GM23338 (cell line): ENCODE data around the gene PTPN18. TPM values are rescaled to one million over a fixed set of nuclear protein-coding genes. Genes with fewer than 3 reads are reported as not detected.

Source experiments
- ATAC-seq: fragments of 200-7000 bp; cut with Tn5 transposase; 3 replicates; pipeline ENCODE4 v1.9.1; 2020
- DNase-seq: peaks from one replicate; pipeline ENCODE4 v3.0.0-alpha.2; 2015; ENCODE audit warnings: low spot score
- H2AFZ ChIP-seq: fragments of 200-600 bp; sonication (generic); 2 replicates; pipeline ENCODE4 v1.8.0; 2016; ENCODE audit warnings: antibody characterized with exemption, mild to moderate bottlenecking, moderate library complexity
- H3F3A ChIP-seq: fragments of 200-600 bp; sonication (generic); replicated peaks from 2 replicates; pipeline ENCODE4 v1.8.0; 2017; ENCODE audit warnings: antibody characterized with exemption, mixed run types, low read depth
- H3K27ac ChIP-seq: fragments of 200-600 bp; sonication (generic); 2 replicates; pipeline ENCODE4 v1.6.1; 2016; ENCODE audit warnings: low read depth
- H3K27me3 ChIP-seq: fragments of 200-600 bp; sonication (generic); 2 replicates; pipeline ENCODE4 v1.8.0; 2016; ENCODE audit warnings: mild to moderate bottlenecking, mixed run types, moderate library complexity; ENCODE audit not compliant: insufficient read depth
- H3K36me3 ChIP-seq: fragments of 200-600 bp; sonication (generic); 2 replicates; pipeline ENCODE4 v1.8.0; 2016; ENCODE audit warnings: mild to moderate bottlenecking; ENCODE audit not compliant: insufficient read depth
- H3K4me1 ChIP-seq: fragments of 200-600 bp; sonication (generic); 2 replicates; pipeline ENCODE4 v1.8.0; 2016; ENCODE audit warnings: mild to moderate bottlenecking, moderate library complexity; ENCODE audit not compliant: insufficient read depth
- H3K4me2 ChIP-seq: fragments of 200-600 bp; sonication (generic); 2 replicates; pipeline ENCODE4 v1.7.1; 2017; ENCODE audit warnings: mixed run types
- H3K4me3 ChIP-seq: fragments of 200-600 bp; sonication (generic); 2 replicates; pipeline ENCODE4 v1.6.1; 2016; ENCODE audit warnings: mixed run types
- H3K79me2 ChIP-seq: fragments of 200-600 bp; sonication (generic); replicated peaks from 2 replicates; pipeline ENCODE4 v1.8.0; 2017; ENCODE audit warnings: mild to moderate bottlenecking; ENCODE audit not compliant: insufficient read depth
- H3K9me2 ChIP-seq: fragments of 200-600 bp; sonication (generic); 2 replicates; pipeline ENCODE4 v1.8.0; 2017; ENCODE audit not compliant: insufficient read depth
- H4K20me1 ChIP-seq: fragments of 200-600 bp; sonication (generic); replicated peaks from 2 replicates; pipeline ENCODE4 v1.8.0; 2017; ENCODE audit warnings: mild to moderate bottlenecking; ENCODE audit not compliant: insufficient read depth
- H3K27ac Mint-ChIP-seq: 2 replicates; pipeline ENCODE4 v1.8.0; 2020; ENCODE audit warnings: inconsistent platforms, mild to moderate bottlenecking, moderate library complexity, mixed read lengths
- H3K27me3 Mint-ChIP-seq: 3 replicates; pipeline ENCODE4 v1.8.0; 2022; ENCODE audit warnings: low read depth, mild to moderate bottlenecking, moderate library complexity, mixed read lengths, inconsistent platforms; ENCODE audit not compliant: insufficient read depth, poor library complexity
- H3K36me3 Mint-ChIP-seq: 3 replicates; pipeline ENCODE4 v1.8.0; 2021; ENCODE audit warnings: low read depth, mild to moderate bottlenecking, inconsistent platforms, moderate library complexity, mixed read lengths
- H3K4me1 Mint-ChIP-seq: 3 replicates; pipeline ENCODE4 v1.8.0; 2020; ENCODE audit warnings: mild to moderate bottlenecking, inconsistent platforms, mixed read lengths
- H3K4me3 Mint-ChIP-seq: 3 replicates; pipeline ENCODE4 v1.8.0; 2021; ENCODE audit warnings: moderate library complexity, mild to moderate bottlenecking, inconsistent platforms, mixed read lengths
- H3K9me3 Mint-ChIP-seq: 3 replicates; pipeline ENCODE4 v1.8.0; 2020; ENCODE audit warnings: moderate library complexity, mild to moderate bottlenecking, inconsistent platforms, mixed read lengths
- CREB1 ChIP-seq: fragments of 250-450 bp; sonication (Bioruptor Pico); IDR thresholded peaks from 2 replicates; pipeline ENCODE4 v1.5.0; 2020; ENCODE audit warnings: low read depth, mild to moderate bottlenecking, moderate library complexity
- EZH2 ChIP-seq: fragments of 200-600 bp; sonication (generic); IDR thresholded peaks from one replicate; pipeline ENCODE4 v1.8.0; 2017; ENCODE audit warnings: antibody characterized with exemption, mild to moderate bottlenecking, low read depth; ENCODE audit not compliant: unreplicated experiment
- EZH2phosphoT487 ChIP-seq: fragments of 200-600 bp; sonication (generic); IDR thresholded peaks from one replicate; pipeline ENCODE4 v1.8.1; 2018; ENCODE audit warnings: antibody characterized with exemption; ENCODE audit not compliant: unreplicated experiment
- POLR2AphosphoS5 ChIP-seq: IDR thresholded peaks from 2 replicates; pipeline ENCODE4 v1.6.1; 2016; ENCODE audit warnings: antibody characterized with exemption, low read depth
- long read RNA-seq: library from polyadenylated mRNA; unstranded; transcript quantifications from one replicate; pipeline ENCODE4 v2.0.0, GENCODE V29; 2020; ENCODE audit not compliant: unreplicated experiment
- polyA plus RNA-seq: library from polyadenylated mRNA; unstranded; fragments of >200 nt; fragmentation: Nextera tagmentation; extraction: Ambion mirVana; gene quantifications from 2 replicates; pipeline ENCODE4 v1.2.1, GENCODE V29; 2016
- total RNA-seq: library from RNA; depleted of rRNA; stranded (reverse); fragments of >200 nt; shearing (Covaris generic); gene quantifications from 2 replicates; pipeline ENCODE4 v1.2.3, GENCODE V29; 2014; rRNA removed
- TF ChIP-seq, protein P1 (sequence below), 2 experiments: fragments of 200-600 bp in 1 of 2; sonication (generic) in 1 of 2; conservative IDR thresholded peaks; 2 replicates each; pipeline versions ENCODE4 v1.5.1 to v1.6.1; 2016 to 2017; ENCODE audit warnings: antibody characterized with exemption in 2 of 2, low read depth in 2 of 2, mild to moderate bottlenecking in 2 of 2, moderate library complexity in 1 of 2
- TF ChIP-seq, protein P2 (sequence below): IDR thresholded peaks from one replicate; pipeline ENCODE4 v1.6.1; 2018; ENCODE audit warnings: antibody characterized with exemption; ENCODE audit not compliant: unreplicated experiment

The PTPN18 gene, protein sequence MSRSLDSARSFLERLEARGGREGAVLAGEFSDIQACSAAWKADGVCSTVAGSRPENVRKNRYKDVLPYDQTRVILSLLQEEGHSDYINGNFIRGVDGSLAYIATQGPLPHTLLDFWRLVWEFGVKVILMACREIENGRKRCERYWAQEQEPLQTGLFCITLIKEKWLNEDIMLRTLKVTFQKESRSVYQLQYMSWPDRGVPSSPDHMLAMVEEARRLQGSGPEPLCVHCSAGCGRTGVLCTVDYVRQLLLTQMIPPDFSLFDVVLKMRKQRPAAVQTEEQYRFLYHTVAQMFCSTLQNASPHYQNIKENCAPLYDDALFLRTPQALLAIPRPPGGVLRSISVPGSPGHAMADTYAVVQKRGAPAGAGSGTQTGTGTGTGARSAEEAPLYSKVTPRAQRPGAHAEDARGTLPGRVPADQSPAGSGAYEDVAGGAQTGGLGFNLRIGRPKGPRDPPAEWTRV
- total RNA-seq (9.8 and 10.9 TPM in 2 replicates), polyA plus RNA-seq (8.7 and 10.1 TPM in 2 replicates)
- long read RNA-seq, partial matches to known transcripts: 1 of 6 reads
- long read RNA-seq, other reads (novel, unspliced or antisense): 4 of 6 reads

DNA sequence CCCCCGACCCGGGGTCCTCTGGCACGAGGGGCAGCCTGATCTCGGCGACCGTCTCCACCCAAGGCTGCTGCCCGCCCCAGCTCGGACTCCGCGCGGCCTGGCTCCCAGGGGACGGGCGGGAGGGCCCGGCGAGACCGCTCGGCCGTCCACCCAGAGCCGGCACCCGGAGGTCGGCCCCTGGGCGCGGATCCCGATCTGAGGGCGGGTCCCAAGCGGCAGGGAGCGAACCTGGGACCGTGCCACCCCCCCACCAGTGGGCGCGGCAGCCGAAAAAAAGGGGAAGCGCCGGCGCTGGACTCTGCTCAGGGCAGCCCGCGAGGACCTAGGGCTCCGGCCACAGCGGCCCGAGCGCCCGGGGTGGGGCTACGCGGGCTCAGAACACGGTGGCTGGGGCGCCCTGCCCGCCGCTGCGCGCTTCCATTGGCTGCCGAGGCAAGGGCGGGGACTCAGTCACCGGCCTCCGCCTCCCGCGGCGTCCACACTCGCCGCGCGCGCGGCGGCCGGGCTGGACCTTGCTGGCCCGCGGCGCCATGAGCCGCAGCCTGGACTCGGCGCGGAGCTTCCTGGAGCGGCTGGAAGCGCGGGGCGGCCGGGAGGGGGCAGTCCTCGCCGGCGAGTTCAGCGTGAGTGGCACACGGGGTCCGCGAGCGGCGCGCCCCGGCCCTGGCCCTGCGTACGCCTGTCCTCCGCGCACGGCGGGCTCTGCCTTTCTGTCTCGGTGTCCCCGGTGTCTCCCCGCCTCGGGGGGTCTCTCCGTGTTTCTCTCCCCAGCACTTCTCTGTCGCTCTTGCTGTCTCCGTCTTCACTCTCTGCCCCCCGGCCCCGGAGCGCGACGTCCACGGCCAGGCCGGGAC lies at the start of gene PTPN18:
PTPN18 (plus strand) TSS at position 479 of the 854 bp plus-strand sequence; CDS start at position 531, 52 bp downstream.
- H3K27ac ChIP-seq: no peak within 1 kb of the TSS

More for the DNA sequence above, at the start of gene PTPN18:
- peaks cover 30% of the 10 kb centered on the region for H3K27me3 Mint-ChIP-seq
- Histone ChIP-seq H3F3A (no peaks in the 10 kb centered on the region), H3K4me3 (peak within 1 kb of the TSS; percentile 68), H3K9me2 (no peaks in the 10 kb centered on the region), H3K36me3 (no peaks in the 10 kb centered on the region), H2AFZ (peak within 1 kb of the TSS; percentile 72), H3K27me3 (peaks cover 38% of the 10 kb centered on the region), H3K4me1 (no peaks in the 10 kb centered on the region), H3K4me2 (peak within 1 kb of the TSS; percentile 88), H4K20me1 (peaks cover 3% of the 10 kb centered on the region; the same call in 1 of the 2 replicates), H3K79me2 (no peaks in the 10 kb centered on the region)
- H3K9me3 Mint-ChIP-seq: no peaks in the 10 kb centered on the region
- no peaks in the 10 kb centered on the region; the same call in 2 of the 3 replicates for H3K36me3 Mint-ChIP-seq
- H3K27ac Mint-ChIP-seq: no peak within 1 kb of the TSS
- H3K4me1 Mint-ChIP-seq: peaks cover 15% of the 10 kb centered on the region
- TF ChIP-seq POLR2AphosphoS5: 0 out of 2 replicates have a peak, but pooled peaks have one; percentile 59
- no peak for TF ChIP-seq EZH2phosphoT487
- TF ChIP-seq, protein P1, sequence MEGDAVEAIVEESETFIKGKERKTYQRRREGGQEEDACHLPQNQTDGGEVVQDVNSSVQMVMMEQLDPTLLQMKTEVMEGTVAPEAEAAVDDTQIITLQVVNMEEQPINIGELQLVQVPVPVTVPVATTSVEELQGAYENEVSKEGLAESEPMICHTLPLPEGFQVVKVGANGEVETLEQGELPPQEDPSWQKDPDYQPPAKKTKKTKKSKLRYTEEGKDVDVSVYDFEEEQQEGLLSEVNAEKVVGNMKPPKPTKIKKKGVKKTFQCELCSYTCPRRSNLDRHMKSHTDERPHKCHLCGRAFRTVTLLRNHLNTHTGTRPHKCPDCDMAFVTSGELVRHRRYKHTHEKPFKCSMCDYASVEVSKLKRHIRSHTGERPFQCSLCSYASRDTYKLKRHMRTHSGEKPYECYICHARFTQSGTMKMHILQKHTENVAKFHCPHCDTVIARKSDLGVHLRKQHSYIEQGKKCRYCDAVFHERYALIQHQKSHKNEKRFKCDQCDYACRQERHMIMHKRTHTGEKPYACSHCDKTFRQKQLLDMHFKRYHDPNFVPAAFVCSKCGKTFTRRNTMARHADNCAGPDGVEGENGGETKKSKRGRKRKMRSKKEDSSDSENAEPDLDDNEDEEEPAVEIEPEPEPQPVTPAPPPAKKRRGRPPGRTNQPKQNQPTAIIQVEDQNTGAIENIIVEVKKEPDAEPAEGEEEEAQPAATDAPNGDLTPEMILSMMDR (conservative IDR thresholded peaks at IDR 0.05; ENCODE audit: low read depth in 2 of 2): peak; percentile 33 to 50
- TF ChIP-seq, protein P2, sequence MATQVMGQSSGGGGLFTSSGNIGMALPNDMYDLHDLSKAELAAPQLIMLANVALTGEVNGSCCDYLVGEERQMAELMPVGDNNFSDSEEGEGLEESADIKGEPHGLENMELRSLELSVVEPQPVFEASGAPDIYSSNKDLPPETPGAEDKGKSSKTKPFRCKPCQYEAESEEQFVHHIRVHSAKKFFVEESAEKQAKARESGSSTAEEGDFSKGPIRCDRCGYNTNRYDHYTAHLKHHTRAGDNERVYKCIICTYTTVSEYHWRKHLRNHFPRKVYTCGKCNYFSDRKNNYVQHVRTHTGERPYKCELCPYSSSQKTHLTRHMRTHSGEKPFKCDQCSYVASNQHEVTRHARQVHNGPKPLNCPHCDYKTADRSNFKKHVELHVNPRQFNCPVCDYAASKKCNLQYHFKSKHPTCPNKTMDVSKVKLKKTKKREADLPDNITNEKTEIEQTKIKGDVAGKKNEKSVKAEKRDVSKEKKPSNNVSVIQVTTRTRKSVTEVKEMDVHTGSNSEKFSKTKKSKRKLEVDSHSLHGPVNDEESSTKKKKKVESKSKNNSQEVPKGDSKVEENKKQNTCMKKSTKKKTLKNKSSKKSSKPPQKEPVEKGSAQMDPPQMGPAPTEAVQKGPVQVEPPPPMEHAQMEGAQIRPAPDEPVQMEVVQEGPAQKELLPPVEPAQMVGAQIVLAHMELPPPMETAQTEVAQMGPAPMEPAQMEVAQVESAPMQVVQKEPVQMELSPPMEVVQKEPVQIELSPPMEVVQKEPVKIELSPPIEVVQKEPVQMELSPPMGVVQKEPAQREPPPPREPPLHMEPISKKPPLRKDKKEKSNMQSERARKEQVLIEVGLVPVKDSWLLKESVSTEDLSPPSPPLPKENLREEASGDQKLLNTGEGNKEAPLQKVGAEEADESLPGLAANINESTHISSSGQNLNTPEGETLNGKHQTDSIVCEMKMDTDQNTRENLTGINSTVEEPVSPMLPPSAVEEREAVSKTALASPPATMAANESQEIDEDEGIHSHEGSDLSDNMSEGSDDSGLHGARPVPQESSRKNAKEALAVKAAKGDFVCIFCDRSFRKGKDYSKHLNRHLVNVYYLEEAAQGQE: no peak
- no peak for TF ChIP-seq EZH2
- 0 out of 2 replicates have a peak, but pooled peaks have one; percentile 14 for TF ChIP-seq CREB1 (CRISPR knock-in tag)
- ATAC-seq (peak; percentile 86), DNase-seq (peak; percentile 72)
- peak within 1 kb of the TSS; percentile 79 for H3K4me3 Mint-ChIP-seq
